Aortic smooth muscle cell (primary cell): ENCODE data around the gene FRG2. TPM values are rescaled to one million over a fixed set of nuclear protein-coding genes. Genes with fewer than 3 reads are reported as not detected.

Experiments used
- total RNA-seq: library from RNA; depleted of rRNA; stranded (reverse); fragments of >200 nt; gene quantifications from 2 replicates; pipeline ENCODE4 v1.2.3, GENCODE V29; 2014

FRG2 gene
- not detected in 2 replicates for total RNA-seq

DNA sequence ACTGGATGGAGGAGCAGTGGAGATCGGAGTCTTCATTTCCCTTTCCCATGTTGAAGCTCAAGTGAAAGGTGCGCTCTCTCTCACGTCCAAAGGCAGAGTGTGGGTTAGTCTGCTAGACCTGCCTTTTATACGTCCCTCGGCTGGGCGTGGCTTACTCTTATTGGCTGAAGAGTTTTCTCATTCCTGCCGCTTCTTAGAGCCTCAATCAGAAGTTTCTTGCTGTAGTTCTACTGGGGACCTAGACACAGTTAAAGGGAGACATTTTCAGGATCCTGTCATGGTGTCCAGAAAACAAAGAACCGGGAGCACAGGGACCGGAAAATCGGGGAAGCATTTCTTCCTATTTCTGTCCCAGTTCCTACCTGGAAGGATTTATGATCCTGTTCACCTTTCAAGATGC, at the start of gene FRG2:
TSS of gene FRG2 (minus strand) at position 101 of the 400 bp plus-strand sequence. CDS start at position 49, 52 bp downstream.

DNA sequence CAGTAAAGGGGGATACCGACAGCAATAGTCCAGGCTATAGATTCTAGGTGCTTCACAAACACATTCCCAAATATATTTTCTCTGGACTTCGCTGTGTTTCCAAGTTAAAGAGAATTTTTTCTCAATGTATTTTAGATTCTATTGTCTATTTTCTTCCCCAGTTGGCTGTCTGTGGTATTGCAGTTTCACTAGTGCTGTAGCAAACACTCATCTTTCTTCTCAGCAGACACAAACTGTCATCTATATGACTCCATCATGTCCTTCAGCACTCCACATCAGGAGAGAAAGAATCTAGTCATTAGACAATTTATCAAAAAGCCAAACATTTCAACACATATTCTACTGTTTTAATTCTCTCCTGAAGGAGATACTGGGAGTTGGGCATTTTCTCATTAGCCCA, 37.3 kb upstream of the FRG2 start, which contains the start of gene DBET:
TSS of gene DBET (plus strand) at position 161 of the 400 bp plus-strand sequence.

Other genes with a start within 250 kb of the FRG2 start
- 27.1 and 28.7 TPM in 2 replicates for gene FRG1, start 86.4 kb downstream of the FRG2 start, total RNA-seq
- not detected in 2 replicates for gene DBET, start 37.2 kb upstream of the FRG2 start, total RNA-seq
- gene DUX4, start 146.5 kb upstream of the FRG2 start, total RNA-seq, result not detected in 2 replicates